Left hindlimb (tissue), 1 donor: ENCODE results near the gene LEFTY1.

Source experiments
- DNase-seq: peaks from one replicate; pipeline ENCODE4 v3.0.0-alpha.2; 2018

LEFTY1 gene

GRCh38 chr1:225915538-225915991 is 26.6 kb upstream of the LEFTY1 start:
- no peak for DNase-seq

- no peak for DNase-seq
Measured at GRCh38 chr1:225914947-225915346, 26.0 kb upstream of the LEFTY1 start.

- no peak for DNase-seq
Measured at GRCh38 chr1:225914391-225914790, 25.4 kb upstream of the LEFTY1 start.

- DNase-seq, result peak; percentile 69
Measured at GRCh38 chr1:225911191-225912130, 22.5 kb upstream of the LEFTY1 start.

- no peak for DNase-seq
Measured at GRCh38 chr1:225909477-225909876, 20.5 kb upstream of the LEFTY1 start.

GRCh38 chr1:225908773-225909172 is 19.8 kb upstream of the LEFTY1 start:
- no peak for DNase-seq

- no peak for DNase-seq
Measured at GRCh38 chr1:225908013-225908640, 19.2 kb upstream of the LEFTY1 start.

GRCh38 chr1:225907341-225907740 is 18.4 kb upstream of the LEFTY1 start:
- no peak for DNase-seq

- DNase-seq, result no peak
Measured at GRCh38 chr1:225906467-225906866, 17.5 kb upstream of the LEFTY1 start.

- no peak for DNase-seq
Measured at GRCh38 chr1:225903623-225904022, 14.7 kb upstream of the LEFTY1 start.

- no peak for DNase-seq
Measured at GRCh38 chr1:225899044-225899925, 10.3 kb upstream of the LEFTY1 start.

GRCh38 chr1:225897595-225898514 is 8.9 kb upstream of the LEFTY1 start:
- no peak for DNase-seq

GRCh38 chr1:225896937-225897549 is 8.1 kb upstream of the LEFTY1 start:
- DNase-seq, result no peak

GRCh38 chr1:225896494-225896893 is 7.5 kb upstream of the LEFTY1 start:
- no peak for DNase-seq

GRCh38 chr1:225892307-225892706 is 3.4 kb upstream of the LEFTY1 start:
- no peak for DNase-seq

- no peak for DNase-seq
Measured at GRCh38 chr1:225891229-225891972, 2.5 kb upstream of the LEFTY1 start.

GRCh38 chr1:225890346-225891228 is 1.6 kb upstream of the LEFTY1 start:
- no peak for DNase-seq

- DNase-seq, result no peak
Measured at GRCh38 chr1:225889743-225890142, 797 bp upstream of the LEFTY1 start.

- DNase-seq, result no peak
Measured at GRCh38 chr1:225888289-225888897, 553 bp downstream of the LEFTY1 start.
